Transverse colon (tissue), 4 donors: ENCODE results near the gene EXOC8.

ENCODE experiments used
- EP300 ChIP-seq: sonication (generic); formaldehyde crosslinking; IDR thresholded peaks from one replicate; pipeline ENCODE4 v1.6.1; 2017; ENCODE audit warnings: antibody characterized with exemption, low read depth
- POLR2A ChIP-seq: fragments of 450-650 bp; IDR thresholded peaks from one replicate; pipeline ENCODE4 v1.6.1; 2016; ENCODE audit warnings: antibody characterized with exemption, mild to moderate bottlenecking, moderate library complexity
- POLR2AphosphoS5 ChIP-seq, 3 donors: sonication (generic); formaldehyde crosslinking; IDR thresholded peaks; one replicate each; pipeline ENCODE4 v1.6.1; 2016; ENCODE audit warnings: antibody characterized with exemption in 3 of 3
- TF ChIP-seq, protein P1 (sequence below), 5 experiments: fragments of 200-600 bp in 3 of 5; fragments of 450-650 bp in 2 of 5; sonication (generic) in 3 of 5; IDR thresholded peaks; 1 replicate in 2 of 5; 2 replicates in 3 of 5; pipeline ENCODE4 v1.5.1; 2016 to 2017; ENCODE audit warnings: antibody characterized with exemption in 5 of 5, inconsistent platforms in 3 of 5, mild to moderate bottlenecking in 2 of 5, moderate library complexity in 1 of 5

DNA sequence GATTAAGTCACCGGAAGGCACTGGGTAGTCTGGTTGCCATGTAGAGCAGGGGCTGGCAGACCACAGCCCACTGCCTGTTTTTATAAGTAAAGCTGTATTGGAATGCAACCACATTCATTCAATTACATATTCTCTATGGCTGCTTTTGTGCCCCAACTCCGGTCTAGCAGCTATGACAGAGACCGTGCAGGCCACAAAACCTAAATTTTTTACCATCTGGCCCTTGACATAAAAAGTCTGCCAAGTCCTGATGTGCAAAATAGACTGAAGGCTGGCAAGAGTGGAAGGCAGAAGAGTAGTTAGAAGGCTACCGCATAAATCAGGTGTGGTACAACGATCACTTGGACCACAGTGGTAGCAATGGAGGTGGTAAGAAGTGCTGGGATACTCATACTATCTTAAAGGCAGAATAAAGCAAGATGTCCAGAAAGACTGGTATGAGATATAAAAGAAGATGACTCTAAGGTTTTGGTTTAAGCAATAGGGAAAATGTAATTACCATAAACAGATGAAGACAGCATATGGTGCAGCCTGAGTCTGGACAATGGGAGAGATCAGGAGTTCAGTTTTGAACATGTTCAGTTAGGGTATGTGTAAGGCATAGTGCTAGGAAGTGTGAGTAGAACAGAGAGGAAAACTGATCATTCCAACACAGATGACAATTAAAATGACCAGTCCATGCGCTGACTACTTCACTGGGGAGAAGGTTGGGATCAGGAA lies 47.2 kb upstream of the EXOC8 start:
- no peak for TF ChIP-seq EP300
- TF ChIP-seq, protein P1, sequence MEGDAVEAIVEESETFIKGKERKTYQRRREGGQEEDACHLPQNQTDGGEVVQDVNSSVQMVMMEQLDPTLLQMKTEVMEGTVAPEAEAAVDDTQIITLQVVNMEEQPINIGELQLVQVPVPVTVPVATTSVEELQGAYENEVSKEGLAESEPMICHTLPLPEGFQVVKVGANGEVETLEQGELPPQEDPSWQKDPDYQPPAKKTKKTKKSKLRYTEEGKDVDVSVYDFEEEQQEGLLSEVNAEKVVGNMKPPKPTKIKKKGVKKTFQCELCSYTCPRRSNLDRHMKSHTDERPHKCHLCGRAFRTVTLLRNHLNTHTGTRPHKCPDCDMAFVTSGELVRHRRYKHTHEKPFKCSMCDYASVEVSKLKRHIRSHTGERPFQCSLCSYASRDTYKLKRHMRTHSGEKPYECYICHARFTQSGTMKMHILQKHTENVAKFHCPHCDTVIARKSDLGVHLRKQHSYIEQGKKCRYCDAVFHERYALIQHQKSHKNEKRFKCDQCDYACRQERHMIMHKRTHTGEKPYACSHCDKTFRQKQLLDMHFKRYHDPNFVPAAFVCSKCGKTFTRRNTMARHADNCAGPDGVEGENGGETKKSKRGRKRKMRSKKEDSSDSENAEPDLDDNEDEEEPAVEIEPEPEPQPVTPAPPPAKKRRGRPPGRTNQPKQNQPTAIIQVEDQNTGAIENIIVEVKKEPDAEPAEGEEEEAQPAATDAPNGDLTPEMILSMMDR (IDR thresholded peaks at IDR 0.05), result no peak
- TF ChIP-seq POLR2A, result no peak
- no peak for TF ChIP-seq POLR2AphosphoS5 (IDR thresholded peaks at IDR 0.05)
